HepG2 (cell line): Measurements from ENCODE around the gene CKAP5. TPM values are rescaled to one million over a fixed set of nuclear protein-coding genes. Genes with fewer than 3 reads are reported as not detected.

Experiments
- ATAC-seq: fragments of 200-7000 bp; cut with Tn5 transposase; 3 replicates; pipeline ENCODE4 v1.9.1; 2020; ENCODE audit warnings: mild to moderate bottlenecking, moderate library complexity
- BruUV-seq: library from RNA; stranded (reverse); fragments of 400-500 nt; replicated peaks from 2 replicates; lab custom pipeline; 2021; lab: Mats Ljungman, UMichigan
- CTCF ChIA-PET: fragments of 300-600 bp; formaldehyde crosslinking; extraction: SDS; loops from one replicate; lab custom pipeline; 2021; ENCODE audit warnings: low total read pairs, inconsistent platforms, low intra/inter-chr PET ratio; lab: Yijun Ruan, JAX
- POLR2A ChIA-PET: fragments of 350-600 bp; sonication (Branson Sonifier 250); formaldehyde crosslinking; loops from one replicate; lab custom pipeline; 2020; ENCODE audit warnings: antibody characterized with exemption, inconsistent platforms; lab: Yijun Ruan, JAX
- DNase-seq: peaks from one replicate; pipeline ENCODE4 v3.0.0-alpha.2; 2015; ENCODE audit warnings: low spot score
- FAIRE-seq: peaks from 3 replicates; lab custom pipeline; 2011; peaks lifted over from hg19 to GRCh38; lab: Jason Lieb, UNC
- H2AFZ ChIP-seq: one replicate; pipeline ENCODE4 v1.6.1; 2011; ENCODE audit warnings: low read length, inconsistent platforms
- H3K27ac ChIP-seq: fragments of 300-600 bp; 3 replicates; pipeline ENCODE4 v1.8.0; 2011; ENCODE audit warnings: mixed run types, mild to moderate bottlenecking, mixed read lengths, low read length, inconsistent platforms; ENCODE audit not compliant: insufficient read depth; ENCODE audit errors: extremely low read length
- H3K27me3 ChIP-seq, 2 experiments: fragments of 200-600 bp in 1 of 2; 2 replicates in 1 of 2; 3 replicates in 1 of 2; pipeline versions ENCODE4 v1.6.0 to v1.8.0; 2011; ENCODE audit warnings: low read length in 2 of 2, mild to moderate bottlenecking in 2 of 2, moderate library complexity in 2 of 2, inconsistent platforms in 1 of 2; ENCODE audit not compliant: insufficient read depth in 2 of 2, control insufficient read depth in 1 of 2
- H3K36me3 ChIP-seq, 2 experiments: fragments of 200-600 bp in 1 of 2; replicated peaks in 1 of 2; 2 replicates in 1 of 2; 3 replicates in 1 of 2; pipeline versions ENCODE4 v1.5.1 to v1.8.0; 2011; ENCODE audit warnings: low read length in 2 of 2, inconsistent platforms in 1 of 2; ENCODE audit not compliant: insufficient read depth in 2 of 2, control insufficient read depth in 1 of 2
- H3K4me1 ChIP-seq: 2 replicates; pipeline ENCODE4 v1.5.1; 2012; ENCODE audit warnings: low read length, inconsistent platforms; ENCODE audit not compliant: insufficient read depth
- H3K4me2 ChIP-seq: 2 replicates; pipeline ENCODE4 v1.6.0; 2011; ENCODE audit warnings: low read depth, low read length, inconsistent platforms
- H3K4me3 ChIP-seq, 3 experiments: fragments of 200-600 bp in 1 of 3; sonication (generic), shearing (Covaris generic) in 1 of 3; replicated peaks in 1 of 3; 2 replicates each; pipeline ENCODE4 v1.5.1; 2011 to 2016; ENCODE audit warnings: low read length in 3 of 3, inconsistent platforms in 2 of 3, low read depth in 2 of 3, mild to moderate bottlenecking in 2 of 3, control low read depth in 1 of 3, mixed read lengths in 1 of 3; ENCODE audit not compliant: insufficient read depth in 1 of 3
- H3K79me2 ChIP-seq: one replicate; pipeline ENCODE4 v1.6.1; 2011; ENCODE audit warnings: low read length, inconsistent platforms; ENCODE audit not compliant: insufficient read depth
- H3K9ac ChIP-seq: 2 replicates; pipeline ENCODE4 v1.6.0; 2011; ENCODE audit warnings: mild to moderate bottlenecking, low read depth, low read length, inconsistent platforms; ENCODE audit not compliant: insufficient read depth
- H3K9me3 ChIP-seq: 2 replicates; pipeline ENCODE4 v1.5.1; 2012; ENCODE audit warnings: mild to moderate bottlenecking, low read length
- H4K20me1 ChIP-seq: 2 replicates; pipeline ENCODE4 v1.6.0; 2011; ENCODE audit warnings: inconsistent platforms, mild to moderate bottlenecking, low read length, moderate library complexity; ENCODE audit not compliant: insufficient read depth
- ESRRA ChIP-seq: sonication (generic); formaldehyde crosslinking; IDR thresholded peaks from 2 replicates; pipeline ENCODE4 v1.5.1; 2020; ENCODE audit warnings: mild to moderate bottlenecking, low read depth, missing genetic modification reagents
- JDP2 ChIP-seq: sonication (generic); formaldehyde crosslinking; IDR thresholded peaks from 2 replicates; pipeline ENCODE4 v1.8.1; 2022; ENCODE audit warnings: missing genetic modification reagents, borderline replicate concordance
- RBM22 ChIP-seq: fragments of 200-400 bp; formaldehyde crosslinking; optimal IDR thresholded peaks from 2 replicates; pipeline ENCODE3; 2017; ENCODE audit warnings: mild to moderate bottlenecking, low read length, moderate library complexity
- WGBS: methylation state at CpG from one replicate; pipeline ENCODE4 v1.1.6; 2017; ENCODE audit warnings: low lambda C conversion rate; 5-methylcytosine and 5-hydroxymethylcytosine counted together
- in situ Hi-C: cut with HindIII; loops from 2 replicates; pipeline ENCODE4 v1.10.0; 2017; ENCODE audit warnings: low pct_unique_long_range_greater_than_20kb; ENCODE audit not compliant: extremely low pct_ligation_motif_present
- intact Hi-C: fragments of 100-400 bp; cut with micrococcal nuclease; formaldehyde crosslinking; loops from one replicate; pipeline ENCODE4 v1.10.0; 2022; ENCODE audit not compliant: unreplicated experiment
- polyA plus RNA-seq, 8 experiments: library from polyadenylated mRNA; depleted of rRNA in 3 of 8; stranded (reverse) in 7 of 8; unstranded in 1 of 8; fragments of >200 nt; fragmentation: Illumina TruSeq in 4 of 8; extraction: Trizol in 4 of 8; gene quantifications; 2 replicates each; pipeline versions ENCODE4 v1.2.1 to v1.2.3, GENCODE V29; 2011 to 2016; ENCODE audit warnings: low read depth in 4 of 8, missing spikeins in 1 of 8, mixed read lengths in 1 of 8; ENCODE audit not compliant: insufficient read depth in 1 of 8
- total RNA-seq, 5 experiments: library from RNA; depleted of rRNA; stranded (reverse); fragments of >200 nt; fragmentation: Illumina TruSeq; extraction: Trizol; gene quantifications; 2 replicates each; pipeline ENCODE4 v1.2.3, GENCODE V29; 2016; ENCODE audit warnings: low read depth in 1 of 5
- TF ChIP-seq, protein P1 (sequence below): sonication (generic); formaldehyde crosslinking; IDR thresholded peaks from 2 replicates; pipeline ENCODE4 v1.4.0; 2020; ENCODE audit warnings: missing genetic modification reagents
- TF ChIP-seq, protein P2 (sequence below): sonication (generic); formaldehyde crosslinking; IDR thresholded peaks from 2 replicates; pipeline ENCODE4 v1.9.0; 2022; ENCODE audit warnings: missing genetic modification reagents, mild to moderate bottlenecking, borderline replicate concordance
- TF ChIP-seq, protein P3 (sequence below): sonication (generic); formaldehyde crosslinking; IDR thresholded peaks from 2 replicates; pipeline ENCODE4 v1.5.1; 2020; ENCODE audit warnings: missing genetic modification reagents, mild to moderate bottlenecking, borderline replicate concordance

Gene CKAP5
- total and polyA plus RNA-seq, 2 of the 13 experiments (the other 11 are each of a cell fraction or from before 2014, with no cell fraction given): 79.2 to 103 TPM

DNA sequence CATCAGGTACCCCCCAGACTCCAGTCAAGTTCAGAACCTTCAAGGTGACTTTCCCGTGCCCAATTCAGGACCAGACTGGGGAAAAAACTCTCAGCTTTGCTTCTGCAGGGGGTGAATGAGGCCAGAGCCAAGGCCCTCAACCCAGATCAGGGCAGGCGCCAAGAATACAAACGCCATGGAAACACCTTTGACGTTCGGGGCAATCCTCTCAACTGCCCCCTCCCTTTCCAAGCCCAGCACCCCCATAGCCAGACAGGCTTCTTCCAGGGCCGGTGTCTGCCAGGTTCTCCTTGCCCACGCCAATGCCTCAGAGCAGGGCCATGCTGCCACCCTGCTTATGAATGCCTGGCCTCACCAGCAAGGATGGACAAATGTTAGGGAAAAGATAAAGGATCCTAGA lies 151.5 kb downstream of the CKAP5 start:
- H3K4me2 ChIP-seq: no peak overlapping the region
- no peak overlapping the region for H3K4me3 ChIP-seq
- H3K79me2 ChIP-seq: peaks cover 13% of the 10 kb centered on the region
- in situ Hi-C loops (loop anchor here (5.0 kb wide), 1 partner anchor 33 kb away; no protein-coding TSS in a partner anchor), intact Hi-C loops (no loop called here)
- FAIRE-seq (no peak), DNase-seq (no peak), ATAC-seq (no peak)
- ChIA-PET POLR2A (interaction anchor here (2.5 to 3.6 kb wide), 2 partner anchors 25 to 49 kb away, joined by 9 to 29 read pairs; partner anchors contain the start of gene F2), CTCF (no interaction called here)
- no TSS peak for BruUV-seq
- peaks cover 4 to 17% of the 10 kb centered on the region in 2 experiments; a peak in 4 of 5 replicates for H3K36me3 ChIP-seq
- no peaks in the 10 kb centered on the region for H3K9me3 ChIP-seq
- TF ChIP-seq, protein P1, sequence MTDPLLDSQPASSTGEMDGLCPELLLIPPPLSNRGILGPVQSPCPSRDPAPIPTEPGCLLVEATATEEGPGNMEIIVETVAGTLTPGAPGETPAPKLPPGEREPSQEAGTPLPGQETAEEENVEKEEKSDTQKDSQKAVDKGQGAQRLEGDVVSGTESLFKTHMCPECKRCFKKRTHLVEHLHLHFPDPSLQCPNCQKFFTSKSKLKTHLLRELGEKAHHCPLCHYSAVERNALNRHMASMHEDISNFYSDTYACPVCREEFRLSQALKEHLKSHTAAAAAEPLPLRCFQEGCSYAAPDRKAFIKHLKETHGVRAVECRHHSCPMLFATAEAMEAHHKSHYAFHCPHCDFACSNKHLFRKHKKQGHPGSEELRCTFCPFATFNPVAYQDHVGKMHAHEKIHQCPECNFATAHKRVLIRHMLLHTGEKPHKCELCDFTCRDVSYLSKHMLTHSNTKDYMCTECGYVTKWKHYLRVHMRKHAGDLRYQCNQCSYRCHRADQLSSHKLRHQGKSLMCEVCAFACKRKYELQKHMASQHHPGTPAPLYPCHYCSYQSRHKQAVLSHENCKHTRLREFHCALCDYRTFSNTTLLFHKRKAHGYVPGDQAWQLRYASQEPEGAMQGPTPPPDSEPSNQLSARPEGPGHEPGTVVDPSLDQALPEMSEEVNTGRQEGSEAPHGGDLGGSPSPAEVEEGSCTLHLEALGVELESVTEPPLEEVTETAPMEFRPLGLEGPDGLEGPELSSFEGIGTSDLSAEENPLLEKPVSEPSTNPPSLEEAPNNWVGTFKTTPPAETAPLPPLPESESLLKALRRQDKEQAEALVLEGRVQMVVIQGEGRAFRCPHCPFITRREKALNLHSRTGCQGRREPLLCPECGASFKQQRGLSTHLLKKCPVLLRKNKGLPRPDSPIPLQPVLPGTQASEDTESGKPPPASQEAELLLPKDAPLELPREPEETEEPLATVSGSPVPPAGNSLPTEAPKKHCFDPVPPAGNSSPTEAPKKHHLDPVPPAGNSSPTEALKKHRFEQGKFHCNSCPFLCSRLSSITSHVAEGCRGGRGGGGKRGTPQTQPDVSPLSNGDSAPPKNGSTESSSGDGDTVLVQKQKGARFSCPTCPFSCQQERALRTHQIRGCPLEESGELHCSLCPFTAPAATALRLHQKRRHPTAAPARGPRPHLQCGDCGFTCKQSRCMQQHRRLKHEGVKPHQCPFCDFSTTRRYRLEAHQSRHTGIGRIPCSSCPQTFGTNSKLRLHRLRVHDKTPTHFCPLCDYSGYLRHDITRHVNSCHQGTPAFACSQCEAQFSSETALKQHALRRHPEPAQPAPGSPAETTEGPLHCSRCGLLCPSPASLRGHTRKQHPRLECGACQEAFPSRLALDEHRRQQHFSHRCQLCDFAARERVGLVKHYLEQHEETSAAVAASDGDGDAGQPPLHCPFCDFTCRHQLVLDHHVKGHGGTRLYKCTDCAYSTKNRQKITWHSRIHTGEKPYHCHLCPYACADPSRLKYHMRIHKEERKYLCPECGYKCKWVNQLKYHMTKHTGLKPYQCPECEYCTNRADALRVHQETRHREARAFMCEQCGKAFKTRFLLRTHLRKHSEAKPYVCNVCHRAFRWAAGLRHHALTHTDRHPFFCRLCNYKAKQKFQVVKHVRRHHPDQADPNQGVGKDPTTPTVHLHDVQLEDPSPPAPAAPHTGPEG (CRISPR knock-in tag): no peak
- TF ChIP-seq RBM22: no peak
- no peak for TF ChIP-seq ESRRA (CRISPR knock-in tag)
- TF ChIP-seq, protein P2, sequence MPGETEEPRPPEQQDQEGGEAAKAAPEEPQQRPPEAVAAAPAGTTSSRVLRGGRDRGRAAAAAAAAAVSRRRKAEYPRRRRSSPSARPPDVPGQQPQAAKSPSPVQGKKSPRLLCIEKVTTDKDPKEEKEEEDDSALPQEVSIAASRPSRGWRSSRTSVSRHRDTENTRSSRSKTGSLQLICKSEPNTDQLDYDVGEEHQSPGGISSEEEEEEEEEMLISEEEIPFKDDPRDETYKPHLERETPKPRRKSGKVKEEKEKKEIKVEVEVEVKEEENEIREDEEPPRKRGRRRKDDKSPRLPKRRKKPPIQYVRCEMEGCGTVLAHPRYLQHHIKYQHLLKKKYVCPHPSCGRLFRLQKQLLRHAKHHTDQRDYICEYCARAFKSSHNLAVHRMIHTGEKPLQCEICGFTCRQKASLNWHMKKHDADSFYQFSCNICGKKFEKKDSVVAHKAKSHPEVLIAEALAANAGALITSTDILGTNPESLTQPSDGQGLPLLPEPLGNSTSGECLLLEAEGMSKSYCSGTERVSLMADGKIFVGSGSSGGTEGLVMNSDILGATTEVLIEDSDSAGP (CRISPR knock-in tag): 0 out of 2 replicates have a peak, but pooled peaks have one; percentile 0
- TF ChIP-seq, protein P3, sequence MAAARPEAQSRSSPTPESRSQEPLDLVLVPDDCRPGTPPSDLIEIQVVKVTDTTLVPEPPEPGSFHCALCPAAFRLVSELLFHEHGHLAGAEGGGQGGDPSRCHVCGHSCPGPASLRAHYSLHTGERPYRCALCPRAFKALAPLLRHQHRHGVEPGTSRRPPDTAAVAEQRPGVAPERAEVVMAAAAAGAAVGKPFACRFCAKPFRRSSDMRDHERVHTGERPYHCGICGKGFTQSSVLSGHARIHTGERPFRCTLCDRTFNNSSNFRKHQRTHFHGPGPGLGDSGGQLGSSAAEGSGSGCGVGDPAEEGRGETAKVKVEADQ (CRISPR knock-in tag): 0 out of 2 replicates have a peak, but pooled peaks have one; percentile 6
- no peak for TF ChIP-seq JDP2 (CRISPR knock-in tag)
- H2AFZ ChIP-seq: no peak overlapping the region
- 90% methylated on average over 4 of the region's 7 CpGs for WGBS
- H3K4me1 ChIP-seq: peaks cover 84% of the 10 kb centered on the region
- no peaks in the 10 kb centered on the region for H4K20me1 ChIP-seq
- H3K27me3 ChIP-seq: no peaks in the 10 kb centered on the region
- H3K27ac ChIP-seq: peak overlapping the region; percentile 60
- peak overlapping the region; percentile 23; the same call in 1 of the 2 replicates for H3K9ac ChIP-seq
